GM12865 (cell line): ENCODE measurements around the gene TMEM253.

ENCODE experiments used
- DNase-seq: peaks from one replicate; pipeline ENCODE4 v3.0.0; 2010; ENCODE audit warnings: low read depth
- H3K4me3 ChIP-seq: 2 replicates; pipeline ENCODE4 v1.5.1; 2011; ENCODE audit warnings: mild to moderate bottlenecking, low read depth, low read length, control low read depth
- TF ChIP-seq, protein P1 (sequence below): IDR thresholded peaks from 2 replicates; pipeline ENCODE4 v1.5.1; 2011; ENCODE audit warnings: low read length, control low read depth, low read depth, inconsistent platforms; ENCODE audit not compliant: insufficient read depth; ENCODE audit errors: missing control alignments

TMEM253 gene

DNA sequence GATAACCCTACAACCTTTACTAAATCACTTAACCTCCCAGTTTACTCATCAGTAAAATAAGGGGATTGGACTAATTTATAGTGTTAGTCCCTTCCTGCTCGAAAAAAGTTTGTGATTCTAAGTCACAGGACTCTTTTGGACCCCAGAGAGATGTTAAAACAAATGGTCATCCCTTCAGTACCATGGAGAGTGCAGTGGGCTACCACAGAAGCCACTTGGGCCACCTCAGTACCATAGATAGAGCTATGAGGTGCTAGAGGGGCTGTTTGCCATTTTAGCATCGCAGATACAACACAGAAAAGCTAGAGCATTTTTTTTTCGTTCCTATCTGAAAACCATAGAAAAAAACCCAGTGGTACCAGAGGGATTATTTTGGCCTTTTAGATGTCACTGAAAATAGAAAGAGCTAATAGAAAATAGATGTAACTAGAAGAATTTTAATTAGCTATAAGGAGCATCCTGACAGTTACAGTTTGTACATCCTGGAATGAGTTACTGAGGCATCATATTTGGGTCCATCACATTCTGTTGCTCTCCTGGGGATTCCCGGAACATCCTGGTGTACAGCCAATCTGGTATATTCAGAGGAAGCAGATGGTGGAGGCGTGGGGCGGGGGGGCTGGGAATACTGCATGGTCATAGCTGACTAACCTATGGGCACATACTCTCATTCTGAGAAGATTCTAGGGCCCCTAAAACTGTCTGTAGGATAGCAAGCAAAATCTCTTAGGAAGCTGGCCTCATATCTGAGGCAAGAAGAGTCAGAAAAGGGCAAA, 5.2 kb upstream of the TMEM253 start:
- TF ChIP-seq, protein P1, sequence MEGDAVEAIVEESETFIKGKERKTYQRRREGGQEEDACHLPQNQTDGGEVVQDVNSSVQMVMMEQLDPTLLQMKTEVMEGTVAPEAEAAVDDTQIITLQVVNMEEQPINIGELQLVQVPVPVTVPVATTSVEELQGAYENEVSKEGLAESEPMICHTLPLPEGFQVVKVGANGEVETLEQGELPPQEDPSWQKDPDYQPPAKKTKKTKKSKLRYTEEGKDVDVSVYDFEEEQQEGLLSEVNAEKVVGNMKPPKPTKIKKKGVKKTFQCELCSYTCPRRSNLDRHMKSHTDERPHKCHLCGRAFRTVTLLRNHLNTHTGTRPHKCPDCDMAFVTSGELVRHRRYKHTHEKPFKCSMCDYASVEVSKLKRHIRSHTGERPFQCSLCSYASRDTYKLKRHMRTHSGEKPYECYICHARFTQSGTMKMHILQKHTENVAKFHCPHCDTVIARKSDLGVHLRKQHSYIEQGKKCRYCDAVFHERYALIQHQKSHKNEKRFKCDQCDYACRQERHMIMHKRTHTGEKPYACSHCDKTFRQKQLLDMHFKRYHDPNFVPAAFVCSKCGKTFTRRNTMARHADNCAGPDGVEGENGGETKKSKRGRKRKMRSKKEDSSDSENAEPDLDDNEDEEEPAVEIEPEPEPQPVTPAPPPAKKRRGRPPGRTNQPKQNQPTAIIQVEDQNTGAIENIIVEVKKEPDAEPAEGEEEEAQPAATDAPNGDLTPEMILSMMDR, result no peak
- DNase-seq, result no peak
- H3K4me3 ChIP-seq, result no peak overlapping the region

DNA sequence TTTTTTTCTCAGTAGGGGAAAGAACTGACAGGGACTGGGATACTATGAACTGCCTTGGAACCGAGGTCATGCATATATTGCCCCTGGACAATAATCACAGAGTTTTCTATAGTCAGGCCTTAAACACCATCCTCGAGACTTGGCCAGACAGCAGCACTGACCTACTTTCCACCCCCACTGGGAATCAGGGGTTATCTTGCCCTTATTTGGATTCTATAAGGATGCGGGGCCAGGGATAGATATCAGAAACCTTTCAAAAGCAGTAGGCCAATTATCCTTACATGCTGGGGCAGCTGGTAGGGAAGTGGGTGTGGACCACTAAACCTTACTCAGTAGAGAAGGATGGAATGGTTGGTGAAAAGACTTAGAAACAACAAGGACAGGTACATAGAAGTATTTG, 4.4 kb upstream of the TMEM253 start:
- no peak overlapping the region for H3K4me3 ChIP-seq
- DNase-seq, result no peak
- TF ChIP-seq, protein P1, result no peak

- H3K4me3 ChIP-seq, result peak overlapping the region; percentile 11; the same call in 1 of the 2 replicates
- no peak for DNase-seq
- TF ChIP-seq, protein P1, result no peak
Observed at GRCh38 chr14:21096978-21097635, 3.8 kb upstream of the TMEM253 start.

DNA sequence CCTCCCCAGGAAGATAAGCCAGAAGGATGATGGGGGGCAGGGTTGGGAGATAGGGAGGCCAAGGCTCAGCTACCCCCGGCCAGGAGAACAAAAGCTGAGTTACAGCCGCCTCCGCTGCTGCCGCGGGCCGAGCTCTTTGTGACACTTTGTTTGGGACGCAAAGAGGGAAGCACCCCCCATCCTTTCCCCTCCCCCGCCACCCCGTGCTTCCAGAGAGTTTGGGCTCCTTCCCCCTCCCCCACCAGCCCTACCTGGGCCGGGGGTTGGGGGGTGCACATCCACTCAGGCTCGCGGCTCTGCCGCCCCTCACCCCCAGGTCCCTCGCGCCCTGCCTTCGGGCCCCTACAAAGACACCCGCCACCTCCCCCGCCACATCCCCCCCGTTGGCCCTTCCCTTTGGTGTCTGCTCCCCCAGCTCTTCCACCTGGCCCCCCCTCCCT, 3.2 kb upstream of the TMEM253 start:
- TF ChIP-seq, protein P1, result no peak
- no peak for DNase-seq
- H3K4me3 ChIP-seq, result peak overlapping the region; percentile 11; the same call in 1 of the 2 replicates

GRCh38 chr14:21098076-21098891, 2.6 kb upstream of the TMEM253 start, which contains the start of gene ZNF219:
TSS of gene ZNF219 (minus strand) at chr14:21098655. CDS start at chr14:21093591, 5,064 bp downstream.
- H3K4me3 ChIP-seq, result peak within 1 kb of the TSS; percentile 51
- no peak for DNase-seq
- TF ChIP-seq, protein P1, result no peak

GRCh38 chr14:21098892-21099595, 1.8 kb upstream of the TMEM253 start:
- DNase-seq, result no peak
- TF ChIP-seq, protein P1, result no peak
- peak overlapping the region; percentile 51 for H3K4me3 ChIP-seq
